ENCODE measurements around the gene DMRTB1. TPM values are rescaled to one million over a fixed set of nuclear protein-coding genes. Genes with fewer than 3 reads are reported as not detected.

DMRTB1 gene
- polyA plus RNA-seq, 1 donor from 2014 or later = not detected

GRCh38 chr1:53462769-53463501 lies 3.7 kb downstream of the DMRTB1 start:
- H4K20me1 ChIP-seq (ENCODE audit: insufficient read depth) = no peaks in the 10 kb centered on the region
- no peak overlapping the region for H3K4me2 ChIP-seq (ENCODE audit: low read length)

GRCh38 chr1:53463961-53464899 lies 5.0 kb downstream of the DMRTB1 start:
- no peak for TF ChIP-seq REST (IDR thresholded peaks at IDR 0.05; ENCODE audit: borderline replicate concordance)
- TF ChIP-seq MXI1 (conservative IDR thresholded peaks at IDR 0.05; ENCODE audit: poor library complexity, severe bottlenecking) = no peak
- no peak for TF ChIP-seq TAF1 (IDR thresholded peaks at IDR 0.05; ENCODE audit: low read depth)
- no peak for TF ChIP-seq EZH2 (IDR thresholded peaks at IDR 0.05; ENCODE audit: borderline replicate concordance, insufficient read depth, low read length, poor library complexity, severe bottlenecking)
- no peak for TF ChIP-seq SMC3 (conservative IDR thresholded peaks at IDR 0.05; ENCODE audit: poor library complexity)
- TF ChIP-seq RAD21 (conservative IDR thresholded peaks at IDR 0.05) = no peak
- no peak for TF ChIP-seq POLR2AphosphoS5 (IDR thresholded peaks at IDR 0.05)
- no peak for TF ChIP-seq CTCF (IDR thresholded peaks at IDR 0.05; ENCODE audit: poor library complexity, severe bottlenecking)
- no peak for TF ChIP-seq EP300 (conservative IDR thresholded peaks at IDR 0.05; ENCODE audit: poor library complexity, severe bottlenecking)
- H3K9me2 ChIP-seq (ENCODE audit: insufficient read depth, low read length) = no peaks in the 10 kb centered on the region
- H3K4me2 ChIP-seq (ENCODE audit: low read length) = no peak overlapping the region
- H3K79me2 ChIP-seq (replicated peaks; ENCODE audit: insufficient read depth, low read length) = no peaks in the 10 kb centered on the region
- no peaks in the 10 kb centered on the region for H4K20me1 ChIP-seq (ENCODE audit: insufficient read depth)
- no peaks in the 10 kb centered on the region for H3F3A ChIP-seq (ENCODE audit: insufficient read depth, low read length, poor library complexity, severe bottlenecking)
- H3K9me3 ChIP-seq (ENCODE audit: low read length) = no peaks in the 10 kb centered on the region
- H3K4me3 ChIP-seq (ENCODE audit: low read length) = no peak overlapping the region
- H3K27ac ChIP-seq (ENCODE audit: low read length) = no peak overlapping the region
- no peaks in the 10 kb centered on the region for H3K36me3 ChIP-seq (ENCODE audit: insufficient read depth, low read length)
- no peak overlapping the region for H3K9ac ChIP-seq (ENCODE audit: low read length)
- H2AFZ ChIP-seq (ENCODE audit: low read depth, low read length) = no peak overlapping the region
- H3K27me3 ChIP-seq (ENCODE audit: insufficient read depth, low read depth, low read length) = no peaks in the 10 kb centered on the region

More at GRCh38 chr1:53462769-53463501, 3.7 kb downstream of the DMRTB1 start:
- Histone ChIP-seq H3K9me3 (ENCODE audit: low read length) (no peaks in the 10 kb centered on the region), H3K9ac (ENCODE audit: low read length) (no peak overlapping the region), H3K27me3 (ENCODE audit: insufficient read depth, low read depth, low read length) (no peaks in the 10 kb centered on the region), H2AFZ (ENCODE audit: low read depth, low read length) (no peak overlapping the region), H3K79me2 (replicated peaks; ENCODE audit: insufficient read depth, low read length) (no peaks in the 10 kb centered on the region), H3F3A (ENCODE audit: insufficient read depth, low read length, poor library complexity, severe bottlenecking) (no peaks in the 10 kb centered on the region), H3K36me3 (ENCODE audit: insufficient read depth, low read length) (no peaks in the 10 kb centered on the region), H3K9me2 (ENCODE audit: insufficient read depth, low read length) (no peaks in the 10 kb centered on the region), H3K27ac (ENCODE audit: low read length) (no peak overlapping the region), H3K4me3 (ENCODE audit: low read length) (no peak overlapping the region)
- TF ChIP-seq CTCF (IDR thresholded peaks at IDR 0.05; ENCODE audit: poor library complexity, severe bottlenecking) (no peak), POLR2AphosphoS5 (IDR thresholded peaks at IDR 0.05) (no peak), MXI1 (conservative IDR thresholded peaks at IDR 0.05; ENCODE audit: poor library complexity, severe bottlenecking) (no peak), RAD21 (conservative IDR thresholded peaks at IDR 0.05) (no peak)
